Endothelial cell of umbilical vein (primary cell): ENCODE data around the gene PRPF19. TPM values are rescaled to one million over a fixed set of nuclear protein-coding genes. Genes with fewer than 3 reads are reported as not detected.

Source experiments
- BruUV-seq: library from RNA; stranded (reverse); fragments of 400-500 nt; replicated peaks from 2 replicates; lab custom pipeline; 2021; lab: Mats Ljungman, UMichigan
- CTCF ChIA-PET: fragments of 300-600, 350-600 bp; sonication (Branson Sonifier 250); formaldehyde crosslinking; loops from one replicate; lab custom pipeline; 2021; ENCODE audit warnings: antibody characterized with exemption, inconsistent platforms; lab: Charles Lee
- POLR2A ChIA-PET: fragments of 300-600, 350-600 bp; sonication (Branson Sonifier 250); formaldehyde crosslinking; loops from one replicate; lab custom pipeline; 2021; ENCODE audit warnings: antibody characterized with exemption, inconsistent platforms; lab: Charles Lee
- DNase-seq: peaks from one replicate; pipeline ENCODE4 v3.0.0-alpha.2; 2011; ENCODE audit warnings: low read depth, low spot score
- FAIRE-seq: peaks from 2 replicates; lab custom pipeline; 2011; peaks lifted over from hg19 to GRCh38; lab: Jason Lieb, UNC
- H2AFZ ChIP-seq: 2 replicates; pipeline ENCODE4 v1.6.0; 2012; ENCODE audit warnings: low read depth, low read length, control low read depth, inconsistent platforms
- H3K27ac ChIP-seq: 2 replicates; pipeline ENCODE4 v1.5.1; 2011; ENCODE audit warnings: low read depth, mild to moderate bottlenecking, control low read depth, low read length, moderate library complexity; ENCODE audit not compliant: insufficient read depth
- H3K27me3 ChIP-seq, 2 experiments: 2 replicates each; pipeline versions ENCODE4 v1.6.0 to v1.6.1; 2011; ENCODE audit warnings: low read length in 2 of 2, mixed read lengths in 1 of 2; ENCODE audit not compliant: control insufficient read depth in 2 of 2, insufficient read depth in 2 of 2
- H3K36me3 ChIP-seq, 2 experiments: 2 replicates in 1 of 2; 3 replicates in 1 of 2; pipeline ENCODE4 v1.5.1; 2011; ENCODE audit warnings: low read length in 2 of 2, mild to moderate bottlenecking in 1 of 2, moderate library complexity in 1 of 2; ENCODE audit not compliant: control insufficient read depth in 2 of 2, insufficient read depth in 2 of 2; ENCODE audit errors: extremely low read depth in 1 of 2
- H3K4me1 ChIP-seq: 3 replicates; pipeline ENCODE4 v1.5.1; 2011; ENCODE audit warnings: mild to moderate bottlenecking, low read length; ENCODE audit not compliant: control insufficient read depth, insufficient read depth; ENCODE audit errors: extremely low read depth
- H3K4me2 ChIP-seq: 2 replicates; pipeline ENCODE4 v1.6.1; 2011; ENCODE audit warnings: low read length, control low read depth, mixed read lengths; ENCODE audit not compliant: insufficient read depth
- H3K4me3 ChIP-seq, 3 experiments: fragments of 200-600 bp in 1 of 3; sonication (generic), shearing (Covaris generic) in 1 of 3; replicated peaks in 1 of 3; 2 replicates each; pipeline ENCODE4 v1.5.1; 2011 to 2016; ENCODE audit warnings: control low read depth in 3 of 3, low read length in 3 of 3, mild to moderate bottlenecking in 2 of 3, inconsistent platforms in 1 of 3, low read depth in 1 of 3, moderate library complexity in 1 of 3; ENCODE audit not compliant: insufficient read depth in 1 of 3
- H3K79me2 ChIP-seq: 2 replicates; pipeline ENCODE4 v1.6.0; 2012; ENCODE audit warnings: low read length, inconsistent platforms; ENCODE audit not compliant: control insufficient read depth, insufficient read depth
- H3K9ac ChIP-seq: replicated peaks from 2 replicates; pipeline ENCODE3; 2011; ENCODE audit warnings: low read length, control low read depth; ENCODE audit not compliant: insufficient read depth; ENCODE audit errors: extremely low read depth
- H3K9me1 ChIP-seq: replicated peaks from 3 replicates; pipeline ENCODE4 v1.6.0; 2011; ENCODE audit warnings: mild to moderate bottlenecking, low read length; ENCODE audit not compliant: control insufficient read depth, insufficient read depth; ENCODE audit errors: extremely low read depth
- H3K9me3 ChIP-seq: replicated peaks from 2 replicates; pipeline ENCODE4 v1.5.1; 2012; ENCODE audit warnings: low read length, inconsistent platforms; ENCODE audit not compliant: control insufficient read depth, insufficient read depth
- H4K20me1 ChIP-seq: replicated peaks from 2 replicates; pipeline ENCODE3; 2011; ENCODE audit warnings: mild to moderate bottlenecking, low read length; ENCODE audit not compliant: control insufficient read depth, insufficient read depth; ENCODE audit errors: extremely low read depth
- EZH2 ChIP-seq: IDR thresholded peaks from 2 replicates; pipeline ENCODE4 v1.6.1; 2012; ENCODE audit warnings: borderline replicate concordance, low read depth, mild to moderate bottlenecking, moderate library complexity, low read length, inconsistent platforms; ENCODE audit not compliant: severe bottlenecking
- GATA2 ChIP-seq: IDR thresholded peaks from 2 replicates; pipeline ENCODE4 v1.7.0; 2011; ENCODE audit warnings: low read depth, mild to moderate bottlenecking, moderate library complexity, mixed read lengths, low read length; ENCODE audit not compliant: insufficient read length, insufficient read depth
- JUN ChIP-seq: IDR thresholded peaks from 2 replicates; pipeline ENCODE4 v1.6.1; 2011; ENCODE audit warnings: borderline replicate concordance, low read depth; ENCODE audit not compliant: insufficient read length, insufficient read depth
- MYC ChIP-seq: IDR thresholded peaks from one replicate; pipeline ENCODE4 v1.6.1; 2011; ENCODE audit warnings: mild to moderate bottlenecking, low read depth, low read length
- POLR2A ChIP-seq: IDR thresholded peaks from 2 replicates; pipeline ENCODE4 v1.6.1; 2012; ENCODE audit warnings: low read depth, mild to moderate bottlenecking, control low read depth, low read length
- POLR2AphosphoS5 ChIP-seq: IDR thresholded peaks from 2 replicates; pipeline ENCODE4 v1.6.1; 2012; ENCODE audit warnings: low read depth, mild to moderate bottlenecking, control low read depth, low read length, moderate library complexity; ENCODE audit not compliant: insufficient read depth
- dilution Hi-C: fragments of 300-500 bp; cut with MboI; formaldehyde crosslinking; loops from one replicate; pipeline ENCODE4 v1.15.0; 2019; ENCODE audit warnings: low sequenced_read_pairs; ENCODE audit not compliant: extremely low pct_ligation_motif_present
- intact Hi-C: fragments of 100-400 bp; cut with micrococcal nuclease; formaldehyde crosslinking; loops from one replicate; pipeline ENCODE4 v1.10.0; 2022
- polyA plus RNA-seq, 4 experiments: library from polyadenylated mRNA; depleted of rRNA in 3 of 4; stranded (reverse) in 3 of 4; unstranded in 1 of 4; fragments of >200 nt; gene quantifications; 2 replicates each; pipeline versions ENCODE4 v1.2.1 to v1.2.3, GENCODE V29; 2011 to 2012; ENCODE audit warnings: missing spikeins in 1 of 4
- total RNA-seq: library from RNA; stranded (reverse); gene quantifications from 2 replicates; pipeline ENCODE4 v1.2.3, GENCODE V29; 2021
- TF ChIP-seq, protein P1 (sequence below): IDR thresholded peaks from 2 replicates; pipeline ENCODE4 v1.6.1; 2011; ENCODE audit not compliant: insufficient read depth, insufficient read length
- TF ChIP-seq, protein P2 (sequence below), 2 donors: IDR thresholded peaks; 1 replicate in 1 of 2; 2 replicates in 1 of 2; pipeline ENCODE4 v1.5.1; 2011; ENCODE audit warnings: low read length in 2 of 2, mild to moderate bottlenecking in 2 of 2, moderate library complexity in 2 of 2, control low read depth in 1 of 2, inconsistent platforms in 1 of 2, low read depth in 1 of 2; ENCODE audit not compliant: insufficient read depth in 1 of 2; ENCODE audit errors: extremely low read depth in 1 of 2

PRPF19 gene
- total and polyA plus RNA-seq, 2 donors (not counting 3 experiments of a cell fraction or from before 2014, with no cell fraction given), result 97.1 to 126 TPM

DNA sequence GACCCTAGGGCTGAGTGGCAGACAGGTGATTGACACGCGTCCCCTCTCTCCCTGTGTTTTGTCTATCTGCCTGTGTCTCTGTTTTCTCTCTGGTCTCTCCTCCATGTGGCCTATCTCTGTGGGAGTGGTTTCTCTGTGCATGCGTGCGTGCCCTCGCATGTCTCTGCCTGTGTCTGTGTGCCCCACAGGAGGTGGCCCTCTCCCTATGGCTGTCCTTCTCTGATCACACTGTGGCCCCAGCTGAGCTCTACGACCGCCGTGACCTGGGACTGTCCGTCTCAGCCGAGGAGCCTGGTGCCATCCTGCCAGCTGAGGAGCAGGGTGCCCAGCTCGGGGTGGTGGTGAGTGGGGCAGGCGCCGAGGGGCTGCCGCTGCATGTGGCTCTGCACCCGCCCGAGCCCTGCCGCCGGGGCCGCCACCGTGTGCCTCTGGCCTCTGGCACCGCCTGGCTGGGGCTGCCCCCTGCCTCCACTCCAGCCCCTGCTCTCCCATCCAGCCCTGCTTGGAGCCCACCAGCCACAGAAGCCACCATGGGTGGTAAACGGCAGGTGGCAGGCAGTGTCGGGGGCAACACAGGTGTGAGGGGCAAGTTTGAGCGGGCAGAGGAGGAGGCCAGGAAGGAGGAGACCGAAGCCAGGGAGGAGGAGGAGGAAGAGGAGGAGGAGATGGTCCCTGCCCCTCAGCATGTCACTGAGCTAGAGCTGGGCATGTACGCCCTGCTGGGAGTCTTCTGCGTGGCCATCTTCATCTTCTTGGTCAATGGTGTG lies 29.5 kb upstream of the PRPF19 start:
- dilution Hi-C loops (no loop called here), intact Hi-C loops (no loop called here)
- H3K9me1 ChIP-seq, result no peaks in the 10 kb centered on the region
- no peaks in the 10 kb centered on the region for H3K27me3 ChIP-seq
- no peak overlapping the region for H3K27ac ChIP-seq
- ChIA-PET POLR2A (no interaction called here), CTCF (interaction anchor here (1.0 to 1.8 kb wide), 3 partner anchors 20 to 48 kb away, joined by 3 to 4 read pairs (median 4); partner anchors contain the start of gene TMEM109)
- no peak overlapping the region for H3K4me3 ChIP-seq
- no peak for FAIRE-seq
- H3K9ac ChIP-seq, result no peak overlapping the region
- H4K20me1 ChIP-seq, result no peaks in the 10 kb centered on the region
- no TSS peak for BruUV-seq
- TF ChIP-seq, protein P1, sequence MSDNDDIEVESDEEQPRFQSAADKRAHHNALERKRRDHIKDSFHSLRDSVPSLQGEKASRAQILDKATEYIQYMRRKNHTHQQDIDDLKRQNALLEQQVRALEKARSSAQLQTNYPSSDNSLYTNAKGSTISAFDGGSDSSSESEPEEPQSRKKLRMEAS, result no peak
- TF ChIP-seq POLR2AphosphoS5, result no peak
- no peak for TF ChIP-seq POLR2A
- TF ChIP-seq JUN, result no peak
- no peak overlapping the region for H2AFZ ChIP-seq
- H3K9me3 ChIP-seq, result no peaks in the 10 kb centered on the region
- no peaks in the 10 kb centered on the region for H3K79me2 ChIP-seq
- H3K36me3 ChIP-seq, result peaks cover 0 to 25% of the 10 kb centered on the region in 2 experiments
- no peak overlapping the region for H3K4me2 ChIP-seq
- H3K4me1 ChIP-seq, result peaks cover 8% of the 10 kb centered on the region
- DNase-seq, result no peak

DNA sequence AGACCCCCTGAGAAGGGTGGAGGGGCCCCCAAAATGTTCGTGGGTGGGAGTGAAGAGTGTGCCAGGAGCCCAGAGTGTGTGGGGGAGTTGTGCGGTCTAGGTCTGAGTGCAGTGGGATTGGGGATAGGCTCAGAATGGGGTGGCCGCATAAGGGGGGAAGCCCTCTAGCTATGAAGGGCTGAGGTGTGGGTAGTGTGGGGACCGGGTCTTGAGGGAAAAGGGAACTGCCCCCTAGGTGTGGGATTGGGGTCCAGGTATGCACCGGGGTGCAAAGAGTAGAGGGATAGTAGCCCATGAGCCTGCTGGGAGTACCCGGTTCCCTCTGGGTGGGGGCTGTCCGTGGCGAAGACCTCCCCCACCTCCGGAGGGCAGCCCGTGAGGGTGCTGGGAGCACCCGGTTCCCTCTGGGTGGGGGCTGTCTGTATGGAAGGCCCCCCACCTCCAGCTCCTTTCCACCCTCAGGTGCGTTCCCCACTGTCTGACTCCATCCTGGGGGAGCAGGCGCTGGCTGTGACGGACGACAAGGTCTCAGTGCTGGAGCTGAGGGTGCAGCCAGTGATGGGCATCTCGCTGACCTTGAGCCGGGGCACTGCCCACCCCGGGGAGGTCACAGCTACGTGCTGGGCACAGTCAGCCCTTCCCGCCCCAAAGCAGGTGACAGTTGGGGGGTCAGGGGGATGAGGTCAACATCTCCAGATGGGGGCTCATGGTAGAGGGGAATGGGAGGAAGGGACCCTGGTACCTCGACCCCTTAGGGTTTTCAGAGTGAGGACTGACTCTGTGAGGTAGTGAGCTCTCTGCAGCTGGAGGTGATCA lies 28.6 kb upstream of the PRPF19 start:
- BruUV-seq, result no TSS peak
- DNase-seq, result no peak
- dilution Hi-C loops, result no loop called here

More for the DNA sequence above, 28.6 kb upstream of the PRPF19 start:
- H3K4me2 ChIP-seq, result no peak overlapping the region
- ChIA-PET POLR2A (no interaction called here), CTCF (interaction anchor here (1.4 to 1.8 kb wide), 3 partner anchors 19 to 36 kb away, joined by 4 read pairs; partner anchors contain the start of gene TMEM109)
- no peaks in the 10 kb centered on the region for H3K9me1 ChIP-seq
- no peaks in the 10 kb centered on the region for H3K9me3 ChIP-seq
- no peak overlapping the region for H3K27ac ChIP-seq
- TF ChIP-seq GATA2 (no peak), POLR2A (no peak), EZH2 (no peak), POLR2AphosphoS5 (no peak), MYC (no peak), JUN (no peak)
- TF ChIP-seq, protein P2, sequence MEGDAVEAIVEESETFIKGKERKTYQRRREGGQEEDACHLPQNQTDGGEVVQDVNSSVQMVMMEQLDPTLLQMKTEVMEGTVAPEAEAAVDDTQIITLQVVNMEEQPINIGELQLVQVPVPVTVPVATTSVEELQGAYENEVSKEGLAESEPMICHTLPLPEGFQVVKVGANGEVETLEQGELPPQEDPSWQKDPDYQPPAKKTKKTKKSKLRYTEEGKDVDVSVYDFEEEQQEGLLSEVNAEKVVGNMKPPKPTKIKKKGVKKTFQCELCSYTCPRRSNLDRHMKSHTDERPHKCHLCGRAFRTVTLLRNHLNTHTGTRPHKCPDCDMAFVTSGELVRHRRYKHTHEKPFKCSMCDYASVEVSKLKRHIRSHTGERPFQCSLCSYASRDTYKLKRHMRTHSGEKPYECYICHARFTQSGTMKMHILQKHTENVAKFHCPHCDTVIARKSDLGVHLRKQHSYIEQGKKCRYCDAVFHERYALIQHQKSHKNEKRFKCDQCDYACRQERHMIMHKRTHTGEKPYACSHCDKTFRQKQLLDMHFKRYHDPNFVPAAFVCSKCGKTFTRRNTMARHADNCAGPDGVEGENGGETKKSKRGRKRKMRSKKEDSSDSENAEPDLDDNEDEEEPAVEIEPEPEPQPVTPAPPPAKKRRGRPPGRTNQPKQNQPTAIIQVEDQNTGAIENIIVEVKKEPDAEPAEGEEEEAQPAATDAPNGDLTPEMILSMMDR (IDR thresholded peaks at IDR 0.05; ENCODE audit: extremely low read depth in 1 of 2, insufficient read depth in 1 of 2, low read depth in 1 of 2, low read length in 2 of 2), result no peak
- no peak for FAIRE-seq
- no peaks in the 10 kb centered on the region for H3K27me3 ChIP-seq
- no peak overlapping the region for H3K9ac ChIP-seq
- H3K4me3 ChIP-seq, result no peak overlapping the region
- no peaks in the 10 kb centered on the region for H3K79me2 ChIP-seq
- H3K4me1 ChIP-seq, result peaks cover 8% of the 10 kb centered on the region
- intact Hi-C loops, result no loop called here
- H4K20me1 ChIP-seq, result no peaks in the 10 kb centered on the region
- no peak overlapping the region for H2AFZ ChIP-seq
- H3K36me3 ChIP-seq, result peaks cover 0 to 32% of the 10 kb centered on the region in 2 experiments
